Liver (tissue), 9 donors: ENCODE measurements around the gene NDUFB7. TPM values are rescaled to one million over a fixed set of nuclear protein-coding genes. Genes with fewer than 3 reads are reported as not detected.

Experiments
- DNase-seq: peaks from one replicate; pipeline ENCODE4 v3.0.0-alpha.2; 2017; ENCODE audit warnings: low spot score
- H3K27ac ChIP-seq, 2 donors: one replicate each; pipeline ENCODE4 v1.7.0; 2013; ENCODE audit warnings: inconsistent platforms in 2 of 2, low read length in 2 of 2, control low read depth in 1 of 2, low read depth in 1 of 2, mild to moderate bottlenecking in 1 of 2
- H3K27me3 ChIP-seq, 4 donors: one replicate each; pipeline versions ENCODE4 v1.6.1 to v1.7.0; 2013; ENCODE audit warnings: low read length in 3 of 4, inconsistent platforms in 1 of 4, mild to moderate bottlenecking in 1 of 4, moderate library complexity in 1 of 4; ENCODE audit not compliant: control insufficient read depth in 4 of 4, insufficient read depth in 4 of 4
- H3K36me3 ChIP-seq, 4 donors: one replicate each; pipeline versions ENCODE4 v1.6.1 to v1.7.0; 2013; ENCODE audit warnings: low read length in 3 of 4, mild to moderate bottlenecking in 3 of 4, low read depth in 1 of 4, moderate library complexity in 1 of 4; ENCODE audit not compliant: control insufficient read depth in 4 of 4, insufficient read depth in 3 of 4
- H3K4me1 ChIP-seq, 4 donors: one replicate each; pipeline versions ENCODE4 v1.6.1 to v1.7.0; 2013; ENCODE audit warnings: low read length in 3 of 4, mild to moderate bottlenecking in 3 of 4, moderate library complexity in 1 of 4; ENCODE audit not compliant: control insufficient read depth in 4 of 4, insufficient read depth in 4 of 4
- H3K4me3 ChIP-seq, 3 donors: one replicate each; pipeline versions ENCODE4 v1.6.1 to v1.7.0; 2013; ENCODE audit warnings: low read length in 3 of 3, control low read depth in 1 of 3, low read depth in 1 of 3, mild to moderate bottlenecking in 1 of 3
- H3K9ac ChIP-seq, 2 donors: one replicate each; pipeline ENCODE4 v1.7.0; 2013; ENCODE audit warnings: low read length in 2 of 2, mild to moderate bottlenecking in 2 of 2, moderate library complexity in 2 of 2, control low read depth in 1 of 2, low read depth in 1 of 2
- H3K9me3 ChIP-seq, 4 donors: one replicate each; pipeline versions ENCODE4 v1.6.1 to v1.7.0; 2013; ENCODE audit warnings: low read length in 3 of 4; ENCODE audit not compliant: control insufficient read depth in 4 of 4
- EGR1 ChIP-seq, 2 donors: IDR thresholded peaks; 2 replicates each; pipeline ENCODE4 v1.6.1; 2016 to 2018; ENCODE audit warnings: antibody characterized with exemption in 2 of 2, low read depth in 2 of 2
- FOXA1 ChIP-seq: IDR thresholded peaks from 2 replicates; pipeline ENCODE4 v1.6.1; 2016; ENCODE audit warnings: antibody characterized with exemption
- FOXA2 ChIP-seq: IDR thresholded peaks from 2 replicates; pipeline ENCODE4 v1.6.1; 2016; ENCODE audit warnings: antibody characterized with exemption
- HNF4A ChIP-seq, 2 donors: conservative IDR thresholded peaks; 2 replicates each; pipeline ENCODE4 v1.6.1; 2016; ENCODE audit warnings: antibody characterized with exemption in 2 of 2, mild to moderate bottlenecking in 2 of 2
- HNF4G ChIP-seq: IDR thresholded peaks from 2 replicates; pipeline ENCODE4 v1.6.1; 2016; ENCODE audit warnings: antibody characterized with exemption
- JUND ChIP-seq, 2 donors: IDR thresholded peaks; 2 replicates each; pipeline ENCODE4 v1.6.1; 2016; ENCODE audit warnings: antibody characterized with exemption in 2 of 2
- NR2F2 ChIP-seq: IDR thresholded peaks from 2 replicates; pipeline ENCODE4 v1.6.1; 2016; ENCODE audit warnings: antibody characterized with exemption
- RAD21 ChIP-seq, 2 donors: IDR thresholded peaks; 2 replicates each; pipeline ENCODE4 v1.6.1; 2016; ENCODE audit warnings: antibody characterized with exemption in 2 of 2, mild to moderate bottlenecking in 2 of 2
- RXRA ChIP-seq, 2 donors: IDR thresholded peaks; 2 replicates each; pipeline ENCODE4 v1.6.1; 2017 to 2018; ENCODE audit warnings: antibody characterized with exemption in 2 of 2, mild to moderate bottlenecking in 1 of 2
- SP1 ChIP-seq: IDR thresholded peaks from 2 replicates; pipeline ENCODE4 v1.6.1; 2018; ENCODE audit warnings: antibody characterized with exemption, mild to moderate bottlenecking
- TAF1 ChIP-seq: conservative IDR thresholded peaks from 2 replicates; pipeline ENCODE4 v1.6.1; 2016; ENCODE audit warnings: antibody characterized with exemption, mild to moderate bottlenecking
- WGBS: extraction: QIAGEN DNeasy Blood & Tissue Kit; methylation state at CpG from one replicate; pipeline ENCODE4 v1.1.7; 2013; 5-methylcytosine and 5-hydroxymethylcytosine counted together
- polyA plus RNA-seq, 2 donors: library from polyadenylated mRNA; stranded (reverse) in 1 of 2; unstranded in 1 of 2; fragments of 200-250 nt in 1 of 2; fragments of >200 nt in 1 of 2; fragmentation: Nextera tagmentation in 1 of 2; extraction: Ambion mirVana in 1 of 2; gene quantifications; one replicate each; pipeline versions ENCODE4 v1.2.1 to v1.2.3, GENCODE V29; 2013 to 2015
- total RNA-seq, 2 donors: library from RNA; depleted of rRNA; stranded (reverse); fragments of >200 nt; gene quantifications; one replicate each; pipeline ENCODE4 v1.2.3, GENCODE V29; 2014
- TF ChIP-seq, protein P1 (sequence below): IDR thresholded peaks from 2 replicates; pipeline ENCODE4 v1.6.1; 2016; ENCODE audit warnings: antibody characterized with exemption
- TF ChIP-seq, protein P2 (sequence below): IDR thresholded peaks from 2 replicates; pipeline ENCODE4 v1.6.1; 2016; ENCODE audit warnings: antibody characterized with exemption
- TF ChIP-seq, protein P3 (sequence below): IDR thresholded peaks from 2 replicates; pipeline ENCODE4 v1.6.1; 2016; ENCODE audit warnings: antibody characterized with exemption, mild to moderate bottlenecking
- TF ChIP-seq, protein P4 (sequence below): fragments of 150-350 bp; IDR thresholded peaks from 2 replicates; pipeline ENCODE4 v1.5.1; 2017; ENCODE audit warnings: improper control_type of control experiment, low read depth, low read length; ENCODE audit not compliant: missing input control
- donor health status: healthy.
- donor health status: healthy.
- donor health status: healthy.
- donor health status: healthy.
- donor health status: healthy.

NDUFB7 gene
- total and polyA plus RNA-seq, 4 donors = 110 to 293 (median 252) TPM

DNA sequence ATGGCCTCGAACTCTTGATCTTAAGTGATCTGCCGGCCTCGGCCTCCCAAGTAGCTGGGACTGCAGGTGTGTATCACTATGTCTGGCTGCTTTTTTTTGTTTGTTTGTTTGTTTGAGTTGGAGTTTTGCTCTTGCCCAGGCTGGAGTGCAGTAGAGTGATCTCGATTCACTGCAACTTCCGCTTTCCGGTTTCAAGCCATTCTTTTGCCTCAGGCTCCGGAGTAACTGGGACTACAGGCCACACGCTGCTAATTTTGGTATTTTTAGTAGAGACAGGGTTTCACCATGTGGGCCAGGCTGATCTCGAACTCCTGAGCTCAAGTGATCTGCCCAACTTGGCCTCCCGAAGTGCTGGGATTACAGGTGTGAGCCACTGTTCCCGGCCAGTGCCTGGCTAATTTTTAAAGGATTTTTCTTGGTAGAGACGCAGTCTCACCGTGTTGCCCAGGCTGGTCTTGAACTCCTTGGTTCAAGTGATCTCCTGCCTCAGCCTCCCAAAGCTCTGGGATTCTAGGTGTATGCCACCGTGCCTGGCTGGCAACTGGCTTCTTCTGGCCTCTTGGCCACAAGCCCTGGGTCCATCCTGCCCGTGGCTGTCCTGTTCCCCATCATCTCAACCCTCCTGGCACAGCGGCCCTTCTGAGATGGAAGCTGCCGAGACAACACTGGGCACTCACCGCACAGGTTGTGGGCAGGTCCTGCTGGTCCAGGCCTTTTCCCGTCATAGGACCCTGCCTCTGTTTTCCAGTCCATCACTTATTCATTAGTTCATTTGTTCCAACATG lies 30.9 kb downstream of the NDUFB7 start:
- Histone ChIP-seq H3K27me3 (no peaks in the 10 kb centered on the region), H3K36me3 (peaks cover 0 to 4% (median 0%) of the 10 kb centered on the region in 4 donors), H3K27ac (no peak overlapping the region), H3K4me1 (peaks cover 0 to 17% (median 12%) of the 10 kb centered on the region in 4 donors), H3K4me3 (no peak overlapping the region), H3K9me3 (no peaks in the 10 kb centered on the region), H3K9ac (no peak overlapping the region)
- TF ChIP-seq TAF1 (no peak), RAD21 (IDR thresholded peaks at IDR 0.05) (no peak), JUND (IDR thresholded peaks at IDR 0.05) (no peak), SP1 (no peak), FOXA2 (no peak), HNF4A (conservative IDR thresholded peaks at IDR 0.05) (no peak), NR2F2 (no peak), HNF4G (no peak), RXRA (IDR thresholded peaks at IDR 0.05) (no peak), FOXA1 (no peak), EGR1 (IDR thresholded peaks at IDR 0.05; ENCODE audit: low read depth in 2 of 2) (no peak)
- TF ChIP-seq, protein P1, sequence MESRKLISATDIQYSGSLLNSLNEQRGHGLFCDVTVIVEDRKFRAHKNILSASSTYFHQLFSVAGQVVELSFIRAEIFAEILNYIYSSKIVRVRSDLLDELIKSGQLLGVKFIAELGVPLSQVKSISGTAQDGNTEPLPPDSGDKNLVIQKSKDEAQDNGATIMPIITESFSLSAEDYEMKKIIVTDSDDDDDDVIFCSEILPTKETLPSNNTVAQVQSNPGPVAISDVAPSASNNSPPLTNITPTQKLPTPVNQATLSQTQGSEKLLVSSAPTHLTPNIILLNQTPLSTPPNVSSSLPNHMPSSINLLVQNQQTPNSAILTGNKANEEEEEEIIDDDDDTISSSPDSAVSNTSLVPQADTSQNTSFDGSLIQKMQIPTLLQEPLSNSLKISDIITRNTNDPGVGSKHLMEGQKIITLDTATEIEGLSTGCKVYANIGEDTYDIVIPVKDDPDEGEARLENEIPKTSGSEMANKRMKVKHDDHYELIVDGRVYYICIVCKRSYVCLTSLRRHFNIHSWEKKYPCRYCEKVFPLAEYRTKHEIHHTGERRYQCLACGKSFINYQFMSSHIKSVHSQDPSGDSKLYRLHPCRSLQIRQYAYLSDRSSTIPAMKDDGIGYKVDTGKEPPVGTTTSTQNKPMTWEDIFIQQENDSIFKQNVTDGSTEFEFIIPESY = no peak
- TF ChIP-seq, protein P2, sequence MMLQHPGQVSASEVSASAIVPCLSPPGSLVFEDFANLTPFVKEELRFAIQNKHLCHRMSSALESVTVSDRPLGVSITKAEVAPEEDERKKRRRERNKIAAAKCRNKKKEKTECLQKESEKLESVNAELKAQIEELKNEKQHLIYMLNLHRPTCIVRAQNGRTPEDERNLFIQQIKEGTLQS = no peak
- TF ChIP-seq, protein P3, sequence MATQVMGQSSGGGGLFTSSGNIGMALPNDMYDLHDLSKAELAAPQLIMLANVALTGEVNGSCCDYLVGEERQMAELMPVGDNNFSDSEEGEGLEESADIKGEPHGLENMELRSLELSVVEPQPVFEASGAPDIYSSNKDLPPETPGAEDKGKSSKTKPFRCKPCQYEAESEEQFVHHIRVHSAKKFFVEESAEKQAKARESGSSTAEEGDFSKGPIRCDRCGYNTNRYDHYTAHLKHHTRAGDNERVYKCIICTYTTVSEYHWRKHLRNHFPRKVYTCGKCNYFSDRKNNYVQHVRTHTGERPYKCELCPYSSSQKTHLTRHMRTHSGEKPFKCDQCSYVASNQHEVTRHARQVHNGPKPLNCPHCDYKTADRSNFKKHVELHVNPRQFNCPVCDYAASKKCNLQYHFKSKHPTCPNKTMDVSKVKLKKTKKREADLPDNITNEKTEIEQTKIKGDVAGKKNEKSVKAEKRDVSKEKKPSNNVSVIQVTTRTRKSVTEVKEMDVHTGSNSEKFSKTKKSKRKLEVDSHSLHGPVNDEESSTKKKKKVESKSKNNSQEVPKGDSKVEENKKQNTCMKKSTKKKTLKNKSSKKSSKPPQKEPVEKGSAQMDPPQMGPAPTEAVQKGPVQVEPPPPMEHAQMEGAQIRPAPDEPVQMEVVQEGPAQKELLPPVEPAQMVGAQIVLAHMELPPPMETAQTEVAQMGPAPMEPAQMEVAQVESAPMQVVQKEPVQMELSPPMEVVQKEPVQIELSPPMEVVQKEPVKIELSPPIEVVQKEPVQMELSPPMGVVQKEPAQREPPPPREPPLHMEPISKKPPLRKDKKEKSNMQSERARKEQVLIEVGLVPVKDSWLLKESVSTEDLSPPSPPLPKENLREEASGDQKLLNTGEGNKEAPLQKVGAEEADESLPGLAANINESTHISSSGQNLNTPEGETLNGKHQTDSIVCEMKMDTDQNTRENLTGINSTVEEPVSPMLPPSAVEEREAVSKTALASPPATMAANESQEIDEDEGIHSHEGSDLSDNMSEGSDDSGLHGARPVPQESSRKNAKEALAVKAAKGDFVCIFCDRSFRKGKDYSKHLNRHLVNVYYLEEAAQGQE = no peak
- TF ChIP-seq, protein P4, sequence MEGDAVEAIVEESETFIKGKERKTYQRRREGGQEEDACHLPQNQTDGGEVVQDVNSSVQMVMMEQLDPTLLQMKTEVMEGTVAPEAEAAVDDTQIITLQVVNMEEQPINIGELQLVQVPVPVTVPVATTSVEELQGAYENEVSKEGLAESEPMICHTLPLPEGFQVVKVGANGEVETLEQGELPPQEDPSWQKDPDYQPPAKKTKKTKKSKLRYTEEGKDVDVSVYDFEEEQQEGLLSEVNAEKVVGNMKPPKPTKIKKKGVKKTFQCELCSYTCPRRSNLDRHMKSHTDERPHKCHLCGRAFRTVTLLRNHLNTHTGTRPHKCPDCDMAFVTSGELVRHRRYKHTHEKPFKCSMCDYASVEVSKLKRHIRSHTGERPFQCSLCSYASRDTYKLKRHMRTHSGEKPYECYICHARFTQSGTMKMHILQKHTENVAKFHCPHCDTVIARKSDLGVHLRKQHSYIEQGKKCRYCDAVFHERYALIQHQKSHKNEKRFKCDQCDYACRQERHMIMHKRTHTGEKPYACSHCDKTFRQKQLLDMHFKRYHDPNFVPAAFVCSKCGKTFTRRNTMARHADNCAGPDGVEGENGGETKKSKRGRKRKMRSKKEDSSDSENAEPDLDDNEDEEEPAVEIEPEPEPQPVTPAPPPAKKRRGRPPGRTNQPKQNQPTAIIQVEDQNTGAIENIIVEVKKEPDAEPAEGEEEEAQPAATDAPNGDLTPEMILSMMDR = no peak
- DNase-seq = no peak
- WGBS = 94% methylated on average over 19 of the region's 19 CpGs
